ENCODE data around the gene DUSP7.

The DUSP7 gene

GRCh38 chr3:52086461-52086860 is 30.1 kb upstream of the DUSP7 start:
- no peak for DNase-seq (ENCODE audit: low spot score)

GRCh38 chr3:52085681-52086282 is 29.4 kb upstream of the DUSP7 start:
- DNase-seq (ENCODE audit: low spot score), result no peak

GRCh38 chr3:52084954-52085680 is 28.7 kb upstream of the DUSP7 start:
- DNase-seq (ENCODE audit: low spot score), result no peak

GRCh38 chr3:52084216-52084945 is 28.0 kb upstream of the DUSP7 start:
- no peak for DNase-seq (ENCODE audit: low spot score)

GRCh38 chr3:52083556-52084087 is 27.3 kb upstream of the DUSP7 start:
- no peak for DNase-seq (ENCODE audit: low spot score)

GRCh38 chr3:52082951-52083350 is 26.6 kb upstream of the DUSP7 start:
- no peak for DNase-seq (ENCODE audit: low spot score)

- DNase-seq (ENCODE audit: low spot score), result no peak
These were observed 24.7 kb upstream of the DUSP7 start for GRCh38 chr3:52080830-52081719.

GRCh38 chr3:52079958-52080357 is 23.6 kb upstream of the DUSP7 start:
- DNase-seq (ENCODE audit: low spot score), result no peak

- no peak for DNase-seq (ENCODE audit: low spot score)
These were observed 22.6 kb upstream of the DUSP7 start for GRCh38 chr3:52078781-52079560.

- DNase-seq (ENCODE audit: low spot score), result no peak
These were observed 21.6 kb upstream of the DUSP7 start for GRCh38 chr3:52077925-52078324.

GRCh38 chr3:52076896-52077780 is 20.8 kb upstream of the DUSP7 start:
- DNase-seq (ENCODE audit: low spot score), result no peak

- no peak for DNase-seq (ENCODE audit: low spot score)
These were observed 17.1 kb upstream of the DUSP7 start for GRCh38 chr3:52073490-52073889.

- DNase-seq (ENCODE audit: low spot score), result no peak
These were observed 16.1 kb upstream of the DUSP7 start for GRCh38 chr3:52072471-52072870.

- DNase-seq (ENCODE audit: low spot score), result no peak
These were observed 15.6 kb upstream of the DUSP7 start for GRCh38 chr3:52072020-52072419.

- no peak for DNase-seq (ENCODE audit: low spot score)
These were observed 14.6 kb upstream of the DUSP7 start for GRCh38 chr3:52070724-52071621.

- no peak for DNase-seq (ENCODE audit: low spot score)
These were observed 13.5 kb upstream of the DUSP7 start for GRCh38 chr3:52069855-52070254.

GRCh38 chr3:52069135-52069534 is 12.8 kb upstream of the DUSP7 start:
- no peak for DNase-seq (ENCODE audit: low spot score)

- no peak for DNase-seq (ENCODE audit: low spot score)
These were observed 12.4 kb upstream of the DUSP7 start for GRCh38 chr3:52068730-52069129.

- no peak for DNase-seq (ENCODE audit: low spot score)
These were observed 11.7 kb upstream of the DUSP7 start for GRCh38 chr3:52068055-52068571.

Measured in CD4-positive, alpha-beta T cell treated with Interleukin-2 at 100 ng/mL for 4 hours (primary cell).